SK-N-MC (cell line): ENCODE results near the gene CHTF18.

Experiments
- EZH2 ChIP-seq: fragments of 200-600 bp; sonication (generic); IDR thresholded peaks from one replicate; pipeline ENCODE4 v1.6.1; 2017; ENCODE audit warnings: antibody characterized with exemption
- FOXP2 ChIP-seq: optimal IDR thresholded peaks from 2 replicates; pipeline ENCODE3; 2011; ENCODE audit warnings: mild to moderate bottlenecking, moderate library complexity; ENCODE audit not compliant: insufficient read depth; ENCODE audit errors: extremely low read length, control extremely low read depth
- POLR2AphosphoS5 ChIP-seq: IDR thresholded peaks from 2 replicates; pipeline ENCODE4 v1.6.1; 2012; ENCODE audit warnings: mild to moderate bottlenecking, low read depth, low read length, borderline replicate concordance

DNA sequence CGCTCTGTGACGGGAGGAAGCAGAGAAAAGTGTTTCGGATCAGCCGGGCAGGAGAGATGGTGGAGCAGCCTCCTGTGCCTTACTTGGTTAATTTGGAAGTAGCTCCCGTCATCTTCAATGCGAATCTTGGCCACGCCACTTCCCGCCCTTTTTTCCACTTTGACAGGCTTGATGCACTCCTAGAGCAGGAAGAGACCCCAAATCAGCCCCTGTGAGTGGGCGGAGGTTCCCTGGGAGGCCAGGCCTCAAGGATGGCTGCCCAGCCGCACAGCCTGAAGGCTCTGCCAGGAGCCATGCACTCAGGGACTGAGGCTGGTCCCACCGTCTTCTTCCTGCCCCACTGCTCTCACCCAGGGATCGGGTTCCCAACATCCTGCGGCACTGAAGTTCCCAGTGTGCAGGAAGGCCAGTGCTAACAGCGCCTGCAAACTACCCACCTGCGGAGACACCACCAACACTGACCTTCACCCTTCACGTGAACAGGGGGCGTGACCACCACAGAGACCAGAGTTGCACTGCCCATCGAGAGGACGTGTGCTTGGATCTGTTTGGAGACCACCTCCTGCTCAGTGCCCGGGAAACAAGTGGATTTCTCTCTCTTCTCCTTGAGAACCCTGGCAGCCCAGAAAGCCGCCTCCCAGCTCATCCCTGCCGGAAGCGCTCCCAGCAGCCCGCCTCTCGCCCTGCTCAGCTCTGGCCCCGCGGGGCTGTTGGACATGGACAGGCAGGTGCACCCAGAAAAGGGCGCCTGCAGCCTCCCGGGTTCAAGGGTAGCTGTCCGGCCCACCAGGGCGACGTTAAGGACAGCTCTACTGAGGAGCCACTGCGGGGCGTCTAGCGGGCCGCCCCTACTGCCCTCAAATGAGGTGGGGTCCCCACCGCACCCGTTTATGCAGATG lies 48.6 kb upstream of the CHTF18 start:
- TF ChIP-seq POLR2AphosphoS5 (no peak), FOXP2 (no peak), EZH2 (no peak)
